Spleen (tissue), 7 donors: ENCODE measurements around the gene DGKB.

Experiments used
- CTCF ChIP-seq, 11 experiments: fragments of 200-600 bp in 7 of 11; fragments of 450-650 bp in 4 of 11; sonication (generic) in 4 of 11; IDR thresholded peaks in 8 of 11; conservative IDR thresholded peaks in 3 of 11; 1 replicate in 7 of 11; 2 replicates in 4 of 11; pipeline versions ENCODE4 v1.4.0 to v1.8.0; 2016 to 2021; ENCODE audit warnings: antibody characterized with exemption in 11 of 11, inconsistent platforms in 4 of 11, mild to moderate bottlenecking in 1 of 11
- POLR2A ChIP-seq, 3 donors: fragments of 450-650 bp; IDR thresholded peaks; one replicate each; pipeline ENCODE4 v1.5.1; 2017; ENCODE audit warnings: antibody characterized with exemption in 3 of 3, mild to moderate bottlenecking in 1 of 3
- donor health status: DM: no; HTN: no; CAD: no; lungs with moderate emphysema.
- donor health status: DM: no; HTN: no; CAD: no.
- donor health status: DM: no; HTN: no; CAD: no.

GRCh38 chr7:14760730-14761478 is 141.6 kb downstream of the DGKB start:
- TF ChIP-seq CTCF (IDR thresholded peaks at IDR 0.05 in 8 of 11, conservative IDR thresholded peaks at IDR 0.05 in 3 of 11) (no peak), POLR2A (IDR thresholded peaks at IDR 0.05) (no peak)
